ENCODE measurements around the gene HSP90AB1.
A peak's percentile ranks its signal among the peaks of the same experiment; 100 is the strongest.

Gene HSP90AB1

DNA sequence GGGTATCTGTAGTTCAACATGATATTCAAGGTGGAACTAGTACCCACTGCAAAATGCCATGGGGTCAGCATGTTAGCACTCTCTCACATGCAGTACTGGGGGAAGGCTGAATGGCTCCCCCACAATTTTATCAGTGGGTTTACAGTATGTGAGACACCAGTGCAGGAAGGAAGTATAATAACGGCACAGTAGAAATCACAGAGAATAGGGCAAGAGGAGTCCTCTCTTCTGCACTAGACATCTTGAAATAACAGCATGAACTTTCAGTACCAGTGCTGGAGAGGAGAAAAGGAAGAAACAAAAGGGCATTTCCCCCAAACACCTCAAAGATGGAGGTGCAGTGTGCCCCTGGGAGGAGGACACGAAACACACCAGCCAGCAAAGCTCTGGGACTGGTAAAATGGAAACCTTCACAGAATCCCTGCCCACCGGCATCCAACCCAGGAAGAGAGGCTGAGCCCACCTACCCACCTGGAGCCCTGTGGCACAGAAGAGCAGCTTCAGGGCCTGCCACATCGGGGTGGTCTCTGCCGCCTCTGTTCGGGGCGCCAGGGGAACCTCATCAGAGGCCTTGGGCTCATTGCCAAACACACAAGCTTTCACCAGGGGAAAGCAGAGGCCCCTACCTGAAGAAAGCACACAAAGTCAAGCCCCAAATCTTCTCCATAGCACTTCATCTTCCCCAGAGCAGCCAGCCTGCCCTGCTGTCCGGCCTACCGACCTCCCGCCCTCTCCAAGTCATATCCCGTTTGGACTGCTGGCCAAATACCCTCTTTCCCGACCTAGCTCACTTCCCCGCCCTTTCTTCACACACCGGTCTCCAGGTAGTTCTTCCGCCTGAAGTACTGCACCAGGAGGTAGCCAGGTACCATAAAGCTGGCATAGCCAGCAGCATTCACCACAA, 9.2 kb downstream of the HSP90AB1 start:
- DNase-seq: no peak

DNA sequence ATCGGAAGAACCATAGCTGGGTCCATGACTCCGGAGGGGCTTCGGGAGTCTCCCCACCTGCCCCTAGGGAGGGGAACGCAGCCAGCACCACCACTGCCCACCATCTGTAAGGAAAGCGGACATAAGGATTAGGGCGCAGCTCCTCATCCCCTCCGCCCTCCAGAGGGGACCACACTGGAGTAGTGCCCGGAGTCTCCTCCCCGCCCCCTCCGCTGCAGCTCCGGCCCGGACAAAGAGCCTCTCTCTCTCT, 9.8 kb downstream of the HSP90AB1 start:
- no peak for DNase-seq

DNA sequence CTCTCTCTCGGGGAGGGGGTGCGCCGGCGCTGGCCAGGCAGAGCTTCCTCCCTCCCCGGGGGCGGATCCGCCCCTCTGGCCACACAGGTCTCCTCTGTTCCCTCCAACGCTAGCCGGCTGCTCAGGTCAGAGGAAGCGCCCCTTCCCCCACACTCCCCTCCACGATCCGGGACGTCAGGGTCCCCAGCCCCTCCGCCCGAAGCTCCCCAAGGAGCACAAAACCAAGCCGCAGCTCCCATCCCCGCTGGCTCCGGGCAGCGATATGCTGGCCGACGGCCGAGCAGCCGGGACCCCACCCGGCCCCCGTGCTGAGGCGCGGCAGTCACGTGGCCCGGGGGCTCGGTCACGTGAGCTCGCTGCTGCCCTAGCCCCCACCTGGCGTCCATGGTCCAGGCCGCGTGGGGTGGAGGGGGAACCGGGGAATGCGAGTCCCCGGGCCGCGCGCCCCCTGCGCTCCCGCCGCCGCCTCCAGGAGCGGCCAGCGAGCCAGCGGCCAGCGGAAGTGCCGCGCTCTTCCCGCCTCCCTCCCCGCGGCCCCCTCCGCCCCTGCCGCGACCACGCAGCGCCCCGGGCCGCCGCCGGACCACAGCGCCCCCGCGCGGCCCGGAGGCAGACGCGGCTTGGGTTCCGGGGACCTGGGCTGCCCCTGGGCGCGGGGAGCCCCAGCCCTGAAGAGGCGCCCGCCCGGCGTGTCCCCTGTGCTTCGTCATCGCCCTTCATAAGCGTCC, 10.3 kb downstream of the HSP90AB1 start, which contains the start of gene SLC35B2:
Gene SLC35B2, minus strand, starts transcription at position 504 of the 728 bp plus-strand sequence. Its CDS starts 118 bp downstream, at position 386.
- DNase-seq: no peak

DNA sequence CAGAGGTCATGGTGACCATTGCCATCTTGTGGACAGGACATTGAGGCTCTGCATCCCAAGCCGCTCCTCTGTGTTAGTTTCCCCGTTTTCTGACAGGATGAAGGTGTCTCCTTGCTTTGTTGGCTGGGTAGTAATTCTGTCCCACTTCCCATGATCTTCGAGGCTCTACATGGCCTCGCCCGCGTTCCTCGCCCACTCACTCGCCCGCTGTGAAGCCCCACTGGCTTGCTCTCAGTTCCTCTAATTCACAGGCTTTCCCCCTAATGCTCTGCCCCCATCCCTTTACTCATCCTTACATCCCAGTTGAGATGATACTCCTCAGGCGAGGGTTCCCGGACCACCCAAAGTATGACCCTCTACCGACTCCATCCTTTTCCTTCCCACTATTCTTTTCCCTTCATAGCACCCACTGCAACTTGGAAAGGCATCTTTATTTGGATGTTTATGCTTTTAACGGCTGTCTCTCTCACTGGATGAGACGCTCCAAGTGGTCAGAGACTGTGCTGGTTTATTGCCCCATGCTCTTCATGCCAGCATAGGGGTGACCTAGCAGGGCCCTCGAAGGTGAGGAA, 10.9 kb downstream of the HSP90AB1 start:
- DNase-seq: no peak

DNA sequence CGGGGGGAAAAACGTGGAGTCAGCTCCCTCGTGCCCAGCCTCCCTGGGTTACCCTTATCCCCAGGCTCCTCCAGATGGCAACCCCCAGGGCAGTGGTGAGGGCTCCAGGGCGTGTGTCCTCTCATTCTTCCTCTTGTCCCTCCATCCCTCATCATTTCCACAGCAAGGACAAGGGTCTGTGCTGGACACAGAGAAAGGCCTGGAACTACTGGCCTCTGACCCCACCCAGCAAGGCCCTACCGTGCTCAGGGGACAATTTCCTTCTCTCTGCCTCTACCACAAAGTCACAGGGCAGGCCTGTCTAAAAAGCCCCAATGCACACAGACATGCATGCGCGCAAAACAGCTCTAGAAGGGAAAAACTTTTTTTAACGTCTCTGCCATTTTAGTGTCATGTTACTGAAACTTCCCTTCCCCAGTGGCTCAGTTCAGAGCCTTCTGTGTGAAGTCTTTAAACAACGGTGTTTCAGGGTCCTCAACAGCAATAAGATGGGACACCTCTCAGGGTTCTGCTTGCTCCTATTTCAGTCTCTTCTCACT, 11.5 kb downstream of the HSP90AB1 start:
- DNase-seq: no peak

DNA sequence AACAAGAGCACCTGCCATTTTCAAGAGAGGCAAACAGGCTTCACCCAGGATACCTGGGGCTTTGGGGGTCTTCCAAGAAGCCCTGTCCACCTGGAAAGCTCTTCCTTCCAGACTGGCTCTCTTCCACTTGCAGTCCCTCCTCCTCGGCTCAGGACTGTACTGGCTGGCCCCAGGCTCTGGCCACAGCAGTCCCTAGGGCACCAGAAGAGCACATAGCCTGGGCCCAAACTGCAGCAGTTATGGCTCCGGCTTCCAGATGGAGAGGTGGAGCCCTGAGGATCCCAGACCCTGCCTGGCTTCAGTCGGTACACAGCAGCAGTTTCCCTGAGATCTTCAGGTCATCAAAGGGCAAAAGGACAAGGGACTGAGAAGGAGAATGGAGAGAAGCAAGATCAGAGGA, 12.0 kb downstream of the HSP90AB1 start:
- DNase-seq: no peak

DNA sequence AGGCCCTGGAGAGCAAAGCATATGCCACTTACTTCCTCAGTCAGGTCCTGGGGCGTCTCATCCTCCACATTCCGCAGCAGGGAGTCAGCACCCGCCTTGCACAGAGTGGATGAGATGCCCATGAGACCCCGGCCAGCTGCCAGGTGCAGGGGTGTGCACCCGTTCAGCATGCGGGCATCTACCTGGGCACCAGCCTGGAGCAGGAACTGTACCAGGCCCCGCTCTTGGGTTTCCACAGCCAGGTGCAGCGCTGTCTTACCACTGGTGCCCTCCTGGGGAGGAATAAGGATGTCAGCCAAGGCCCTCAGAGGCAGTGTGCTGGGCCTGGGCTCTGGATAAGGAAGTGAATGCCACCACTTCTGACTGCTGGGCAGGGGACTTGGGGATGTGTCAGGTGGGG, 13.1 kb downstream of the HSP90AB1 start:
- DNase-seq: no peak

DNA sequence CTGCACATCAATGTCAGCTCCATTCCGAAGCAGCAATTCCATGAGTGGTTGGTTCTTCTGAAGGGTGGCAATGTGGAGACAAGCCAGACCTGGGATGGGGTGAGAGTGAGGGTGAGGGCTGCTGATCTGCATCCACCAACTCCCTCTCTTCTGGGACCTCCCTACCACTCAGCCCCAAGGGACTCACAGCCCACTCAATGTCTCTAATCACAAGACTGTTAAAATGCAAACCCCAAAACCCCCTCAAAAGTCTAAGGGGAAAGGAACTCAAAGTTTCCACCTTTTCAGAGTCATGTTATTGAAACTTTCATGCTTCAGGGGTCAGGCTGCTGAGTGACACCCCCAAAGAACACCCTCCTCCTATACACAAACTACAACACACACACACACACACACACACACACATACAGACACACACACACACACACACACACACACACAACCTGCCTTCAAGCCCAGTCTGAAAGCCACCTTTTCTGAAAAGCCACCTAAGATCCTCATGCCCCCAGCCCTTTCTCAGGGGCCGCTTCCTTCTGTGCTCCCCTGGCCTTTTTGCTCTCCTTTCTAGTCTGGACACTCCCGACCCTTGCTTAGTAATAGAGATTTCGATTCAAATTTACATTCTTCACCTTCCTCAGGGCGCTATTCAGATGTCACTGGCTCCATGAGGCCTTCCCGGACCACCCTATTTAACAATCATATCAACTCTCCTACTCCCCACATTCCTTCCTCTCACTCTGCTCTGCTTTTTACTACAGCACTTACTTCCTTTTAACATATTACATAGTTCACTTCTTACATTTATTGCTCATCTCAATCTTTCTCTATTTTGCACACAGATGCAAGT, 13.8 kb downstream of the HSP90AB1 start:
- DNase-seq: no peak

DNA sequence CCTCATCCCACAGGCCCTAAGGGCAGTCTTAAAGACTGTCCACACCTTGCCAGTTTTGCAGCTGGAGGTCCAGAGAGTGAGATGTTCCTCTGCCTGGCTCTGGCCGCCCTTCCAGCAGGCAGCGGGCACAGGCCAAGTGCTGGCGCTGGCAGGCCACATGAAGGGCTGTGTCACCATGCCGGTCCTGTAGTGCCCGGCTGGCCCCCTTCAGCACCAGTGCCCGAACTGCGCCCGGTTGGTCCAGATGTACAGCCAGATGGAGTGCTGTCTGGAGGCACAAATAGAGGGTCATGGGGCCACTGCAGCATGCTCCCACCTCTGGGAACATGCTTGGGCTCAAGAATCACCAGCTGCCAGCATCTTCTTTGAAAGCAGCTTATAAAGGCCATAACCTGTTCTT, 14.7 kb downstream of the HSP90AB1 start:
- DNase-seq: no peak

DNA sequence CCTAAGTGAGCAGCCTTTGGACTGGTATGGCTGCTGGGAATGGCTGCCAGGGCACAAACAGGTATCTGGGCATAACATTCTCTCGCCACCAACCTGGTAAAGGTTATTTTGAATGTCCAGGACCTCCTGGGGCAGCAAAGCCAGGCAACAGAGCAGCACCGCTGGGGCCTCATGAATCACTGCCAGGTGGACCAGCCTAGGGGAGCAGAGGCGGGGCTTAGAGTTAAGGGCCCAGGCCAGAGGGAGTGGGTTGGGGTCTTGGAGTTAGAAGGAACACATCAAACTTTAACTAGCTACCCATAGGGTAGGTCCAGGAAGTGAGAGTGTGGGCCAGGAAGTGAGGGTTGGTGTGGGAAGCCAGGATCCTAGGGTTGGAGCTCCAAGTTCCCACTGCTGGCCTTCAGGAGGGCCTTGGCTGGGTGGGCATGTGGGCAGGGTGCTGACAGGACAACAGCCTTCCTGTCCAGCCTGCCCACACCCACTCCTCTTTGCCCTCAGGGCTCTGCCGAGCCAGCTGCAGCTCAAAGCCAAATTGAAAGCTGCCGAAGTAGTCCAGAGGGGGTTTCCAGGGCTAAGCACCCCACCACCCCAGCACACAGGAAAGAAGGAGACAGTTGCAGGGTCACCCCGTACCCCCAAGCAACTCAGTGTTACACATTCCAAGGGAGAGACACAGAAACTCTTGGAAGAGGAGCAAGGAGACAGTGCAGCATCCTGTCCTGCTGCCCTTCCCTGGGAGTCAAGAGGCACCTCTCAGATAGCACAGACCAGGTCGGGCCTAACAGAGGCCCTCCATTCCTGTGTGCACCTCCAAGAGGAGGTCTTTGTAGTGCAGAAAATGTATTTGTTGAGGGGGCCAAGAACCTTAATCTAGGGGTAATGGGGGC, 15.8 kb downstream of the HSP90AB1 start:
- DNase-seq: no peak

DNA sequence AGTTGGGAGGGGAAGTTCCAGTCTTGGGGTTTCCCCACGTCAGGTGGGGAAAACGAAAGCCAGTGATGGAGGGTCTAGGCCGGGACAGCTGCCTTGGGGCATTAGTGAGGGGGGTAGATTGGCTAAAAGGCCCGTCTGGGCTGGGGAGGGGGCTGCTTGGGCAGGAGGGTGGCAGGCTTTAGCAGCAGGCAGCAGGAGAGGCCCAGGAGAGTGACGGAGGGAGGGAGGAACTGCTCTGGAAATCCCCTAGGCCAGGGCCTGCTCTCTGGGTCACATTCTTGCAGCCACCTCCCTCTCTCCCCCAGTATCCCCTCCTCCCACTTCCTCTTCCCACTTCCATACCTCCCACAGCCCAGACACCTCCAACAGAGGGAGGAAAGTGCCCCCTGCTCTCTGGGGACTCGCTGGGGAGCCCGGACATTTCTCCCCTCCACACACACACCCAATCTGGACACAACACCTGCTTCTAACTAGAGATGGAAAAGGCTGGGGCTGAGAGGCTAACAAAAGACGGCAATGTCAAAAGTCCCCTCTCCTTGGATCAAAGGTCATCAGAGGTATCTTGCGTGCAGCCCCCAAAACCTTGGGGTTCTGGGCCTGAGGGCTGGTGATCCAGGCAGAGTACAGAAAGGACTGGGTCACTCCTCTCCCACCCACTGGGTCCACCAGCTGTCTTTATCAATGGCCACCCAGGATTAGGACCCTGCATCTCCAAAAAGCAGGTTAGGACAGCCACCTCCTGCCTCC, 16.6 kb downstream of the HSP90AB1 start:
- no peak for DNase-seq

DNA sequence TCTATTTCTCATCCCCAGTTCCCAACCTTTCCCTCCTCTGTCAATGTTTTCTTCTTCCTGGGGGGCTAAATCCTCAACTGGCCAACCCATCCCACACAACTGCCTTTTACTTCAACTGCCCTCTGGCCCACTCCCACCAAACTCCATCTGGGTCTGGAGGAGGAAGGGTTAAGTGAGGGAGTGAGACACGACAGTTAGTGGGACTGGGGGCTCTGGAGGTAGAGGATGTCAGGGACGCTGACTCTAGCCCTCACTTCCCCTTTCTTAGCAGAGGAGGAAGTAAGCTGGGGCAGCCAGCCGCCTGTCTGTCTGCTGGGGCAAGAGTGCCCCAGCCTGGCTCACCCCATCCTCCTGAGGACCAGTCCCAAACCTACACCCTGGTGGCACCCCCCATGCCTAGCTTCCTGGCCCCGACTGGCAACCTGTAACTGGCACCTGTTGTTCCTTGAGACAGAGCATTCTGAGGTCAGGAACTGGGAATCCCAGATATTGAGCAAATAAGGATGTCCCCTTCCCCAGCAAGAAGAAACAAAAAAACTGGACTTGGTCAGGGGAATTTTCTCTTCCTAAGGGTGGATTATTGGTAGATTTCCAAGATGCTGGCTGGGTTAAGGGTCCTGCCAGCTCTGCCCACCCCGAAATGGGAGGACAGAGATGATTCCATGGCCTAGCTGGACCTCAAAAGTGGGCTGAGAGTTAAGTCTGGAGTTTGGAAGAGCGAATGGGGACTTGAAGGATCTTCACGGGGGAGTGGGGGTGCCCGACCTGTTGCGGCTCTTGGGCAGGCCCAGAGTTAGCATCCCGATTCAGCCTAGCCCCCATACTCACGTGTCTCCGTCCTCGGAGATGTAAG, 17.5 kb downstream of the HSP90AB1 start:
- no peak for DNase-seq

DNA sequence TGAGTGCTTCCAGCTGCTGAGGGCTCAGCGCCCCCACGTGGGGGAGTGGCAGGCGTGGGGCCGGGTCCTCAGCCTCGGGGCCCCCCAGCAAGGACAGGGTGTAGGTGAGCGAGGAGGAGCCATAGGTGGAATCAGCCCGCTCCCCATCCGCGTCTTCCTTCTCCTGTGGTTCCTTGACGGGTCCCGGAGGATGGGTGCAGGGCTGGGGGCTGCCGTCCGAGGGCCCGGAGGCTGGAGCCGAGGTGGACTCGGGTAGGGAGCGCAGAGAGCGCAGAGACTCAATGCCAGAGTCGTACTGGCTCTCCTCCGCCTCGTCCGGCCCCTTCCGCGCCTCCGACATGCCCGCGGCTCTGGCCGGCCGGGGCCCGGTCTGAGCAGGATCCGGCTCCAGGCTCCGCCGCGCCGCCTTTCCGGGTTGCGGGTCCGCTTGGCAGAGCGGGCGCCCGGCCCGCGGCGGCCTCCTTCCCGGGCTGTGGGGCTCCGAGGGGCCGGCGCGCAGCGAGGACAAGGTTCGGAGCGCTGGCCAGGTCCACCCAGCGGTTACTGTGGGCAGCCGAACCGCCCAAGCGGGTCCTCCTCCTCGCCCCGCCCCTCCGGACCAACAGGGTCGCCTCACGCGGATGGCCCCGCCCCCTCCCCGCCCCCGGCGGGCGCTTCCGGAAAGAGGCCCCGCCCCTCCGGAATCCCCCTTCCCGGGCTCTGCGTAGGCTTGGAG, 18.3 kb downstream of the HSP90AB1 start, which contains the start of gene NFKBIE:
Gene NFKBIE, minus strand, starts transcription at position 545 of the 715 bp plus-strand sequence. Its CDS starts 205 bp downstream, at position 340.
- peak; percentile 97 for DNase-seq

DNA sequence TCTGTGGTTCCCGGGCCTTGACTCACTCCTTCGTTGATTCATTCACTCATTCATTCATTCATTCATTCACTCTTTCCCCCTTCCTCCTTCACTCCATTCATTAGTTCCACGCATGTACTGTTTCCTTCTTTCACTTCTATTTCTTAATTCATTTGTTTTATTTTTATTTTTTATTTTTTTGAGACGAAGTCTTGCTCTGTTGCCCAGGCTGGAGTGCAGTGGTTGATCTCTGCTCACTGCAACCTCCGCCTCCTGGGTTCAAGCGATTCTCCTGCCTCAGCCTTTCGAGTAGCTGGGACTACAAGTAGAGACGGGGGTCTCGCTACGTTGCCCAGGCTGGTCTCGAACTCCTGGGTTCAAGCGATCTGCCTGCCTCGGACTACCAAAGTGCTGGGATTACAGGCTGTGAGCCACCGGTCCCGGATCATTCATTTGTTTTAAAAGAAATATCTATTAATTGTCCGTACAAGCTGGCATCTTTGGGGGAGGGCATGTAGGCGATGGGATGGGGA, 18.9 kb downstream of the HSP90AB1 start:
- DNase-seq: no peak

DNA sequence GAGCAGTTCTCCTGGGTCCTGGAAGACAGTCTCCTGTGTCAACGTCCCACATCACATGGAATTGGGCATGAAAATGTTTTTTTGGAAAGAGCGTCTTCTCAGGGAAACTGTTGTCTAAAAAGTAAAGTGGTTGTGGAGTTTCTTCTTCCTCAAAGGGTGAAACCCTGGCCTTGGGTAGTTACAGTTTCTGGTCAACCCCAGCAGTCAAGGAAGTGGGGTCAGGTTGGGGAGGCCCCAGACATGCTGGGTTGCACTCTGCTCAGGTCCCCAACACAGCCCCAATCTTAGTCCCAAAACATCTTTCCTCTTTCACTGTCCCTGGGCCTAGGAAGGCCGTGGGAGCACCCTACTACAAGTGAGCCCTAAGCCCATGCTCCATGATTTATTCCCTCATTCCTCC, 19.4 kb downstream of the HSP90AB1 start:
- no peak for DNase-seq

DNA sequence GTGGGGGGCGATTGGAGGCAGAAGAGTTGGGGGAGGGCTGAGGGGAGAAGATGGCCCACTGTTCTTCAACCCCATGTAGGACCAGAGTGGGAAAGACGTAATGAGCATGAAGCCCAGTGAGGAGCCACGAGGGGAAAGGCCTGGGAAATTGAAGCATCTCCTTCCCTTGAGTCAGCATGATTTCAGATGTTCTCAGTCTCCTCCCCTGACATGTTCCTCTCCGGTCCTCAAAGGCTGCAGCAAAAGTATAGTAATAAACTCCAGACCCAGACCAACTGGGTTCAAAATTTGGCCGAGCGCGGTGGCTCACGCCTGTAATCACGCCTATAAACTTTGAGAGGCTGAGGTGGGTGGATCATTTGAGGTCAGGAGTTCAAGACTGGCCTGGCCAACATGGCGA, 20.4 kb downstream of the HSP90AB1 start:
- DNase-seq: no peak

DNA sequence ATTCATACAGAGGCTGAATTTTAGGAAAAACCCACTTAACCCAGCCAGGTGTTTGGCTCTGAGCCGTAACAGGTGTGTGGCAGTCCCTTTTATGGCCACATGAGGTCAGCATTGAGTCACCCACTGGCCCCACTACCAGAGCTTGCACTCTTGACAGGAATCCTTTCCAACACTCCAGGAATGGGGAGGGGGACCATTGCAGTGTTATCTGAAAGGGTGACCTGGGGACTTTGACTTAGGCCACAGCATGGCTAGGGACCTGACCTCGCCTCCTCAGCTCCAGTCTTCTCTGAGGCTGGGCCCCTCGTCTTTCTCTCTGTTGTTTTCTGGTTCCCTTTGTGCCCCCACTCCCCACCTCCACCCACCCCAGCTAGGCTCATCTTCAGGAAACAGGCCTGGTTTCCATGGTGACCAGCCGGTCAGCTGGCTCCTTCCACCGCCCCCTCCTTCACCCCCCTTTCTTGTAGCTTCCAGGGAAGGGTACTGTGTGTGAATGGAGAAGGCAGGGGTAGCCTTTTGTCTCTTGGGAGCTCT, 21.3 kb downstream of the HSP90AB1 start:
- no peak for DNase-seq

DNA sequence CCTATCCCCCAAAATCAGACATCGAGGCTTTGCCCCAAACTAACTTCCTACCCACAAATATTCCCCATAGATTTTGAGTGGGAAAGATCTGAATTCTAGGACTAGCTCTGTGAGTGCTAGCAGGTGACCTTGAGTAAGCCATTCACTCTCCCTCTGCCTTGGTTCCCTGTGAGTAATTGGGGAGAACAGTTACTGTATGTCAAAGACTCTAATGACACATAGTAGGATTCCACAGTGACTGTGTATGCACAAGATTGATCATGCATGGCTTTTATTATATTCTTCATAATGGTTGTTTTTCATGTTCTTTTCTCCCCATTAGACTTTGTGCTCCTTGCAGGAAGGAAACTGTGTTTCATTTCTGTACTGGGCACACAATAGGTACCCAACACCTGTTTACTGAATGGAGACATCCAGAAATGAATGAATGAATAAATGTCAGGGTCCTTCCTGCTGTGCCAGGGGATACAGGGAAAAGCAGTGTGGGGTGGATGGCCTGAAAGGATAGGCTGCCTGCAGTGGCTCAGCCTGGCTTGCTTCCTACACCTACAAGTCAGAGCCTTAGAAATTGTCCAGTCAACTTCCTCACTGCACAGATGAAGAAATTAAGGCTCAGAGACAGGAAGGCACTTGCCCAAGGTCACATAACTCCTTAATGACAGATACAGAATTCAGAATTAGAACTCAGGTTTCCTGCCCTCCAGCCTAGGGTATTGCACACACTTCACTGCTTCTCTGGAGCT, 22.4 kb downstream of the HSP90AB1 start:
- DNase-seq: no peak

All from 8988T (cell line).